H1 (cell line): ENCODE measurements around the gene LUZP1.

Source experiments
- ASH2L ChIP-seq: fragments of 200-600, 300-600 bp; sonication (generic); IDR thresholded peaks from one replicate; pipeline ENCODE4 v1.7.1; 2017; ENCODE audit warnings: low read length
- GABPA ChIP-seq: IDR thresholded peaks from 2 replicates; pipeline ENCODE4 v1.6.1; 2011; ENCODE audit warnings: mild to moderate bottlenecking, low read length, moderate library complexity, borderline replicate concordance; ENCODE audit not compliant: insufficient read depth
- POLR2A ChIP-seq, 2 experiments: IDR thresholded peaks; 1 replicate in 1 of 2; 2 replicates in 1 of 2; pipeline ENCODE4 v1.6.1; 2011; ENCODE audit warnings: low read depth in 2 of 2, low read length in 2 of 2, mild to moderate bottlenecking in 2 of 2; ENCODE audit errors: control extremely low read depth in 1 of 2
- SP1 ChIP-seq: IDR thresholded peaks from 2 replicates; pipeline ENCODE4 v1.6.1; 2011; ENCODE audit warnings: low read depth, low read length
- SUZ12 ChIP-seq: fragments of 200-600 bp; sonication (generic); IDR thresholded peaks from 2 replicates; pipeline ENCODE4 v1.6.1; 2012; ENCODE audit warnings: mild to moderate bottlenecking, inconsistent platforms, low read length, moderate library complexity, mixed read lengths
- TAF1 ChIP-seq: IDR thresholded peaks from 2 replicates; pipeline ENCODE4 v1.6.1; 2011; ENCODE audit warnings: mild to moderate bottlenecking, low read depth, low read length
- TCF12 ChIP-seq: IDR thresholded peaks from 2 replicates; pipeline ENCODE4 v1.6.1; 2011; ENCODE audit warnings: low read depth, mild to moderate bottlenecking, low read length
- YY1 ChIP-seq: IDR thresholded peaks from 2 replicates; pipeline ENCODE4 v1.6.1; 2011; ENCODE audit warnings: low read depth, mild to moderate bottlenecking, low read length
- TF ChIP-seq, protein P1 (sequence below): fragments of 300-600 bp; sonication (generic); IDR thresholded peaks from 2 replicates; pipeline ENCODE4 v1.7.1; 2012; ENCODE audit warnings: low read length, moderate library complexity, mild to moderate bottlenecking, inconsistent platforms; ENCODE audit not compliant: insufficient replicate concordance
- TF ChIP-seq, protein P2 (sequence below), 3 experiments: IDR thresholded peaks; 1 replicate in 2 of 3; 2 replicates in 1 of 3; pipeline versions ENCODE4 v1.5.1 to v1.6.1; 2011; ENCODE audit warnings: low read length in 3 of 3, mild to moderate bottlenecking in 3 of 3, inconsistent platforms in 2 of 3, low read depth in 1 of 3, moderate library complexity in 1 of 3; ENCODE audit not compliant: insufficient read depth in 1 of 3; ENCODE audit errors: control extremely low read depth in 1 of 3

DNA sequence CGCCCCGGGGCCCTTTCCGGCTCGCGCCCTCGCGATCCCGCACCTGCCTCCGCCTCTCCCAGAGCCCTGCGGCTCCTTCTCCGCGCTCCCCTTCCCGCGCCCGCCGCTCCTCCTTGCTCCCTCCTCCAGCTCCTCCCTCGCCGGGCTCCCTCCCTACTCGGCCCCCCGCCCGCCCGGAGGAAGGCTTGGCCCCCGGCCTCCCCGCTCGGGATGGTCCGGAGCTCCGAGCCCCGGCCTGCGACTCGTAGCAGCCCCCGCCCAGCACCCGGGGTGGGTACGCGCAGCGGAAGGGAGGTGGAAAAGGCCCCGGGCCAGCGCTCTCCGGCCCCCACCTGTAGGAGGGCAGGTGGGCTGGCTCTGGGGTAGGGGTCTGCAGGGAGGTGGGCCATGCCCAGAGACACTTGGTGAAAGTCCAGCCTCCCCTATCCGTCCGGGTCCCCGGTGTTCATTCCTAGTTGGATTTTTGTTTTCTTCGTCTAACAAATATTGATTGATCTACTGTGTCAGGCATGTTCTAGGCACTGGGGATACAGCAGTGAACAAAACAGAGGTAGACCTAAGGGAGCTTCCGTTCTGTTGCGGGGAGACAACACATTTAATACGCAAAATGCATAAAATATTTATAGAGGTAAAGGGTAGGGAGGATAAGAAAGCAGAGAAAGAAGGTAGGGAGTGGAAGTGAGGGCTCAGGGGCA is 48.9 kb upstream of the LUZP1 start, which contains the start of gene HTR1D:
- TF ChIP-seq, protein P1, sequence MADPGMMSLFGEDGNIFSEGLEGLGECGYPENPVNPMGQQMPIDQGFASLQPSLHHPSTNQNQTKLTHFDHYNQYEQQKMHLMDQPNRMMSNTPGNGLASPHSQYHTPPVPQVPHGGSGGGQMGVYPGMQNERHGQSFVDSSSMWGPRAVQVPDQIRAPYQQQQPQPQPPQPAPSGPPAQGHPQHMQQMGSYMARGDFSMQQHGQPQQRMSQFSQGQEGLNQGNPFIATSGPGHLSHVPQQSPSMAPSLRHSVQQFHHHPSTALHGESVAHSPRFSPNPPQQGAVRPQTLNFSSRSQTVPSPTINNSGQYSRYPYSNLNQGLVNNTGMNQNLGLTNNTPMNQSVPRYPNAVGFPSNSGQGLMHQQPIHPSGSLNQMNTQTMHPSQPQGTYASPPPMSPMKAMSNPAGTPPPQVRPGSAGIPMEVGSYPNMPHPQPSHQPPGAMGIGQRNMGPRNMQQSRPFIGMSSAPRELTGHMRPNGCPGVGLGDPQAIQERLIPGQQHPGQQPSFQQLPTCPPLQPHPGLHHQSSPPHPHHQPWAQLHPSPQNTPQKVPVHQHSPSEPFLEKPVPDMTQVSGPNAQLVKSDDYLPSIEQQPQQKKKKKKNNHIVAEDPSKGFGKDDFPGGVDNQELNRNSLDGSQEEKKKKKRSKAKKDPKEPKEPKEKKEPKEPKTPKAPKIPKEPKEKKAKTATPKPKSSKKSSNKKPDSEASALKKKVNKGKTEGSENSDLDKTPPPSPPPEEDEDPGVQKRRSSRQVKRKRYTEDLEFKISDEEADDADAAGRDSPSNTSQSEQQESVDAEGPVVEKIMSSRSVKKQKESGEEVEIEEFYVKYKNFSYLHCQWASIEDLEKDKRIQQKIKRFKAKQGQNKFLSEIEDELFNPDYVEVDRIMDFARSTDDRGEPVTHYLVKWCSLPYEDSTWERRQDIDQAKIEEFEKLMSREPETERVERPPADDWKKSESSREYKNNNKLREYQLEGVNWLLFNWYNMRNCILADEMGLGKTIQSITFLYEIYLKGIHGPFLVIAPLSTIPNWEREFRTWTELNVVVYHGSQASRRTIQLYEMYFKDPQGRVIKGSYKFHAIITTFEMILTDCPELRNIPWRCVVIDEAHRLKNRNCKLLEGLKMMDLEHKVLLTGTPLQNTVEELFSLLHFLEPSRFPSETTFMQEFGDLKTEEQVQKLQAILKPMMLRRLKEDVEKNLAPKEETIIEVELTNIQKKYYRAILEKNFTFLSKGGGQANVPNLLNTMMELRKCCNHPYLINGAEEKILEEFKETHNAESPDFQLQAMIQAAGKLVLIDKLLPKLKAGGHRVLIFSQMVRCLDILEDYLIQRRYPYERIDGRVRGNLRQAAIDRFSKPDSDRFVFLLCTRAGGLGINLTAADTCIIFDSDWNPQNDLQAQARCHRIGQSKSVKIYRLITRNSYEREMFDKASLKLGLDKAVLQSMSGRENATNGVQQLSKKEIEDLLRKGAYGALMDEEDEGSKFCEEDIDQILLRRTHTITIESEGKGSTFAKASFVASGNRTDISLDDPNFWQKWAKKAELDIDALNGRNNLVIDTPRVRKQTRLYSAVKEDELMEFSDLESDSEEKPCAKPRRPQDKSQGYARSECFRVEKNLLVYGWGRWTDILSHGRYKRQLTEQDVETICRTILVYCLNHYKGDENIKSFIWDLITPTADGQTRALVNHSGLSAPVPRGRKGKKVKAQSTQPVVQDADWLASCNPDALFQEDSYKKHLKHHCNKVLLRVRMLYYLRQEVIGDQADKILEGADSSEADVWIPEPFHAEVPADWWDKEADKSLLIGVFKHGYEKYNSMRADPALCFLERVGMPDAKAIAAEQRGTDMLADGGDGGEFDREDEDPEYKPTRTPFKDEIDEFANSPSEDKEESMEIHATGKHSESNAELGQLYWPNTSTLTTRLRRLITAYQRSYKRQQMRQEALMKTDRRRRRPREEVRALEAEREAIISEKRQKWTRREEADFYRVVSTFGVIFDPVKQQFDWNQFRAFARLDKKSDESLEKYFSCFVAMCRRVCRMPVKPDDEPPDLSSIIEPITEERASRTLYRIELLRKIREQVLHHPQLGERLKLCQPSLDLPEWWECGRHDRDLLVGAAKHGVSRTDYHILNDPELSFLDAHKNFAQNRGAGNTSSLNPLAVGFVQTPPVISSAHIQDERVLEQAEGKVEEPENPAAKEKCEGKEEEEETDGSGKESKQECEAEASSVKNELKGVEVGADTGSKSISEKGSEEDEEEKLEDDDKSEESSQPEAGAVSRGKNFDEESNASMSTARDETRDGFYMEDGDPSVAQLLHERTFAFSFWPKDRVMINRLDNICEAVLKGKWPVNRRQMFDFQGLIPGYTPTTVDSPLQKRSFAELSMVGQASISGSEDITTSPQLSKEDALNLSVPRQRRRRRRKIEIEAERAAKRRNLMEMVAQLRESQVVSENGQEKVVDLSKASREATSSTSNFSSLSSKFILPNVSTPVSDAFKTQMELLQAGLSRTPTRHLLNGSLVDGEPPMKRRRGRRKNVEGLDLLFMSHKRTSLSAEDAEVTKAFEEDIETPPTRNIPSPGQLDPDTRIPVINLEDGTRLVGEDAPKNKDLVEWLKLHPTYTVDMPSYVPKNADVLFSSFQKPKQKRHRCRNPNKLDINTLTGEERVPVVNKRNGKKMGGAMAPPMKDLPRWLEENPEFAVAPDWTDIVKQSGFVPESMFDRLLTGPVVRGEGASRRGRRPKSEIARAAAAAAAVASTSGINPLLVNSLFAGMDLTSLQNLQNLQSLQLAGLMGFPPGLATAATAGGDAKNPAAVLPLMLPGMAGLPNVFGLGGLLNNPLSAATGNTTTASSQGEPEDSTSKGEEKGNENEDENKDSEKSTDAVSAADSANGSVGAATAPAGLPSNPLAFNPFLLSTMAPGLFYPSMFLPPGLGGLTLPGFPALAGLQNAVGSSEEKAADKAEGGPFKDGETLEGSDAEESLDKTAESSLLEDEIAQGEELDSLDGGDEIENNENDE: no peak
- no peak for TF ChIP-seq POLR2A (IDR thresholded peaks at IDR 0.05; ENCODE audit: control extremely low read depth in 1 of 2, low read depth in 2 of 2, low read length in 2 of 2)
- TF ChIP-seq TCF12: no peak
- TF ChIP-seq, protein P2, sequence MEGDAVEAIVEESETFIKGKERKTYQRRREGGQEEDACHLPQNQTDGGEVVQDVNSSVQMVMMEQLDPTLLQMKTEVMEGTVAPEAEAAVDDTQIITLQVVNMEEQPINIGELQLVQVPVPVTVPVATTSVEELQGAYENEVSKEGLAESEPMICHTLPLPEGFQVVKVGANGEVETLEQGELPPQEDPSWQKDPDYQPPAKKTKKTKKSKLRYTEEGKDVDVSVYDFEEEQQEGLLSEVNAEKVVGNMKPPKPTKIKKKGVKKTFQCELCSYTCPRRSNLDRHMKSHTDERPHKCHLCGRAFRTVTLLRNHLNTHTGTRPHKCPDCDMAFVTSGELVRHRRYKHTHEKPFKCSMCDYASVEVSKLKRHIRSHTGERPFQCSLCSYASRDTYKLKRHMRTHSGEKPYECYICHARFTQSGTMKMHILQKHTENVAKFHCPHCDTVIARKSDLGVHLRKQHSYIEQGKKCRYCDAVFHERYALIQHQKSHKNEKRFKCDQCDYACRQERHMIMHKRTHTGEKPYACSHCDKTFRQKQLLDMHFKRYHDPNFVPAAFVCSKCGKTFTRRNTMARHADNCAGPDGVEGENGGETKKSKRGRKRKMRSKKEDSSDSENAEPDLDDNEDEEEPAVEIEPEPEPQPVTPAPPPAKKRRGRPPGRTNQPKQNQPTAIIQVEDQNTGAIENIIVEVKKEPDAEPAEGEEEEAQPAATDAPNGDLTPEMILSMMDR (IDR thresholded peaks at IDR 0.05; ENCODE audit: control extremely low read depth in 1 of 3, insufficient read depth in 1 of 3, low read depth in 1 of 3, low read length in 3 of 3): no peak
- TF ChIP-seq SP1: no peak
- TF ChIP-seq YY1: 0 out of 2 replicates have a peak, but pooled peaks have one; percentile 20
- no peak for TF ChIP-seq SUZ12
- TF ChIP-seq TAF1: no peak
- no peak for TF ChIP-seq GABPA
- TF ChIP-seq ASH2L: no peak
